H1 (cell line): Measurements from ENCODE around the gene RALGAPA2. TPM values are rescaled to one million over a fixed set of nuclear protein-coding genes. Genes with fewer than 3 reads are reported as not detected.

Experiments used
- BACH1 ChIP-seq: IDR thresholded peaks from 2 replicates; pipeline ENCODE4 v1.6.1; 2012; ENCODE audit warnings: low read length, improper control_type of control experiment
- BRCA1 ChIP-seq: IDR thresholded peaks from 2 replicates; pipeline ENCODE4 v1.6.1; 2012; ENCODE audit warnings: low read depth, low read length, improper control_type of control experiment
- CBX8 ChIP-seq: fragments of 300-800, 300-1000 bp; sonication (generic); IDR thresholded peaks from 2 replicates; pipeline ENCODE4 v1.7.1; 2016; ENCODE audit warnings: low read depth, low read length, borderline replicate concordance
- CHD7 ChIP-seq: fragments of 300-600 bp; sonication (generic); IDR thresholded peaks from 2 replicates; pipeline ENCODE4 v1.7.1; 2012; ENCODE audit warnings: low read length, moderate library complexity, mild to moderate bottlenecking, inconsistent platforms; ENCODE audit not compliant: insufficient replicate concordance
- EZH2 ChIP-seq: fragments of 200-600 bp; sonication (generic); IDR thresholded peaks from 2 replicates; pipeline ENCODE4 v1.7.1; 2012; ENCODE audit warnings: low read depth, mild to moderate bottlenecking, moderate library complexity, low read length, inconsistent platforms; ENCODE audit not compliant: severe bottlenecking
- HDAC2 ChIP-seq, 2 experiments: fragments of 300-600 bp in 1 of 2; sonication (generic) in 1 of 2; IDR thresholded peaks; 2 replicates each; pipeline ENCODE4 v1.6.1; 2011 to 2012; ENCODE audit warnings: low read depth in 2 of 2, low read length in 2 of 2, mild to moderate bottlenecking in 2 of 2, moderate library complexity in 2 of 2, borderline replicate concordance in 1 of 2, inconsistent platforms in 1 of 2
- JUND ChIP-seq: IDR thresholded peaks from 2 replicates; pipeline ENCODE4 v1.6.1; 2011; ENCODE audit warnings: mild to moderate bottlenecking, improper control_type of control experiment, low read length
- KDM5A ChIP-seq: fragments of 200-600 bp; IDR thresholded peaks from 2 replicates; pipeline ENCODE4 v1.7.1; 2012; ENCODE audit warnings: mild to moderate bottlenecking, low read length, inconsistent platforms, mixed read lengths
- RNF2 ChIP-seq: fragments of 200-900, 300-1000 bp; sonication (generic); IDR thresholded peaks from 2 replicates; pipeline ENCODE4 v1.7.1; 2016; ENCODE audit warnings: borderline replicate concordance, low read depth, mild to moderate bottlenecking, antibody characterized with exemption, low read length; ENCODE audit not compliant: poor library complexity, severe bottlenecking; ENCODE audit errors: missing control alignments
- SIRT6 ChIP-seq: IDR thresholded peaks from one replicate; pipeline ENCODE4 v1.7.1; 2012; ENCODE audit warnings: low read length, inconsistent platforms
- TCF12 ChIP-seq: IDR thresholded peaks from 2 replicates; pipeline ENCODE4 v1.6.1; 2011; ENCODE audit warnings: low read depth, mild to moderate bottlenecking, low read length
- polyA plus RNA-seq, 7 experiments: library from polyadenylated mRNA; depleted of rRNA in 3 of 7; stranded (reverse) in 5 of 7; unstranded in 2 of 7; fragments of >200 nt in 5 of 7; fragments of 200-250 nt in 2 of 7; gene quantifications; 1 replicate in 5 of 7; 2 replicates in 1 of 7; 4 replicates in 1 of 7; pipeline versions ENCODE4 v1.2.1 to v1.2.3, GENCODE V29; 2011 to 2013; ENCODE audit warnings: missing spikeins in 2 of 7, mixed read lengths in 2 of 7
- total RNA-seq: library from RNA; stranded (reverse); fragmentation: NEBNext Ultra II Directional; extraction: Animal tissue kit (Norgen Biotek cat#: 25700); gene quantifications from 2 replicates; pipeline ENCODE4 v1.2.1, GENCODE V29; 2021

The RALGAPA2 gene
- total and polyA plus RNA-seq, 2 of the 8 experiments (the other 6 are each of a cell fraction or from before 2014, with no cell fraction given): 5.1 to 25.5 TPM

- TF ChIP-seq CHD7 (no peak), EZH2 (no peak), BACH1 (no peak), TCF12 (no peak), RNF2 (no peak), KDM5A (no peak), CBX8 (no peak), BRCA1 (no peak), SIRT6 (no peak), HDAC2 (IDR thresholded peaks at IDR 0.05; ENCODE audit: borderline replicate concordance in 1 of 2, low read depth in 2 of 2, low read length in 2 of 2) (no peak), JUND (no peak)
- TF ChIP-seq, all 59 proteins: peak for 0
These were observed 250.3 kb downstream of the RALGAPA2 start (continued) for GRCh38 chr20:20462185-20462584.
